IPS-15b (cell line): ENCODE data around the gene CPEB4.

Source experiments
- H3K27me3 ChIP-seq: one replicate; pipeline ENCODE4 v1.6.1; 2013; ENCODE audit warnings: low read length; ENCODE audit not compliant: control insufficient read depth, insufficient read depth
- H3K36me3 ChIP-seq: one replicate; pipeline ENCODE4 v1.6.1; 2013; ENCODE audit warnings: low read length; ENCODE audit not compliant: control insufficient read depth, insufficient read depth
- H3K4me1 ChIP-seq: one replicate; pipeline ENCODE4 v1.6.1; 2013; ENCODE audit warnings: mild to moderate bottlenecking, low read length; ENCODE audit not compliant: control insufficient read depth, insufficient read depth
- H3K4me3 ChIP-seq: one replicate; pipeline ENCODE4 v1.5.1; 2013; ENCODE audit warnings: low read depth, low read length
- H3K9ac ChIP-seq: one replicate; pipeline ENCODE4 v1.6.1; 2013; ENCODE audit warnings: low read depth, mild to moderate bottlenecking, low read length
- H3K9me3 ChIP-seq: one replicate; pipeline ENCODE4 v1.6.1; 2013; ENCODE audit warnings: mild to moderate bottlenecking, low read length; ENCODE audit not compliant: control insufficient read depth, insufficient read depth

The CPEB4 gene

GRCh38 chr5:173887610-173888472 is at the start of gene CPEB4:
Gene CPEB4 (plus strand): TSS chr5:173888349. CDS start chr5:173889734, 1,385 bp downstream.
- H3K27me3 ChIP-seq, result no peaks in the 10 kb centered on the region
- peak within 1 kb of the TSS; percentile 91 for H3K9ac ChIP-seq
- H3K36me3 ChIP-seq, result no peaks in the 10 kb centered on the region
- H3K4me3 ChIP-seq, result peak within 1 kb of the TSS; percentile 66
- peaks cover 8% of the 10 kb centered on the region for H3K4me1 ChIP-seq
- no peaks in the 10 kb centered on the region for H3K9me3 ChIP-seq

- H3K4me1 ChIP-seq, result no peaks in the 10 kb centered on the region
- no peaks in the 10 kb centered on the region for H3K27me3 ChIP-seq
- no peak overlapping the region for H3K9ac ChIP-seq
- no peaks in the 10 kb centered on the region for H3K36me3 ChIP-seq
- no peak overlapping the region for H3K4me3 ChIP-seq
- H3K9me3 ChIP-seq, result no peaks in the 10 kb centered on the region
These were observed 48.9 kb upstream of the CPEB4 start for GRCh38 chr5:173839117-173839713.

GRCh38 chr5:173840111-173840983 is 47.8 kb upstream of the CPEB4 start:
- Histone ChIP-seq H3K9me3 (no peaks in the 10 kb centered on the region), H3K36me3 (no peaks in the 10 kb centered on the region), H3K9ac (no peak overlapping the region), H3K27me3 (no peaks in the 10 kb centered on the region), H3K4me3 (no peak overlapping the region), H3K4me1 (no peaks in the 10 kb centered on the region)

GRCh38 chr5:173841710-173842109 is 46.4 kb upstream of the CPEB4 start:
- Histone ChIP-seq H3K36me3 (no peaks in the 10 kb centered on the region), H3K9me3 (no peaks in the 10 kb centered on the region), H3K27me3 (no peaks in the 10 kb centered on the region), H3K4me3 (no peak overlapping the region), H3K4me1 (no peaks in the 10 kb centered on the region), H3K9ac (no peak overlapping the region)

GRCh38 chr5:173843794-173844193 is 44.4 kb upstream of the CPEB4 start:
- H3K9ac ChIP-seq, result no peak overlapping the region

GRCh38 chr5:173845321-173845720 is 42.8 kb upstream of the CPEB4 start:
- no peak overlapping the region for H3K4me3 ChIP-seq
- H3K9ac ChIP-seq, result no peak overlapping the region
- no peaks in the 10 kb centered on the region for H3K27me3 ChIP-seq
- no peaks in the 10 kb centered on the region for H3K4me1 ChIP-seq
- H3K36me3 ChIP-seq, result no peaks in the 10 kb centered on the region
- H3K9me3 ChIP-seq, result no peaks in the 10 kb centered on the region

More at GRCh38 chr5:173843794-173844193, 44.4 kb upstream of the CPEB4 start:
- no peaks in the 10 kb centered on the region for H3K36me3 ChIP-seq
- H3K4me3 ChIP-seq, result no peak overlapping the region
- H3K27me3 ChIP-seq, result no peaks in the 10 kb centered on the region
- H3K9me3 ChIP-seq, result no peaks in the 10 kb centered on the region
- no peaks in the 10 kb centered on the region for H3K4me1 ChIP-seq

- no peaks in the 10 kb centered on the region for H3K4me1 ChIP-seq
- H3K36me3 ChIP-seq, result no peaks in the 10 kb centered on the region
- H3K9me3 ChIP-seq, result no peaks in the 10 kb centered on the region
- no peaks in the 10 kb centered on the region for H3K27me3 ChIP-seq
- no peak overlapping the region for H3K9ac ChIP-seq
- no peak overlapping the region for H3K4me3 ChIP-seq
These were observed 41.1 kb upstream of the CPEB4 start for GRCh38 chr5:173846929-173847501.

GRCh38 chr5:173848986-173849596 is 39.1 kb upstream of the CPEB4 start:
- no peak overlapping the region for H3K4me3 ChIP-seq
- H3K36me3 ChIP-seq, result no peaks in the 10 kb centered on the region
- H3K9me3 ChIP-seq, result no peaks in the 10 kb centered on the region
- H3K4me1 ChIP-seq, result no peaks in the 10 kb centered on the region
- no peak overlapping the region for H3K9ac ChIP-seq
- no peaks in the 10 kb centered on the region for H3K27me3 ChIP-seq

- no peaks in the 10 kb centered on the region for H3K27me3 ChIP-seq
- H3K36me3 ChIP-seq, result no peaks in the 10 kb centered on the region
- no peak overlapping the region for H3K9ac ChIP-seq
- H3K4me3 ChIP-seq, result no peak overlapping the region
- no peaks in the 10 kb centered on the region for H3K4me1 ChIP-seq
- no peaks in the 10 kb centered on the region for H3K9me3 ChIP-seq
These were observed 38.2 kb upstream of the CPEB4 start for GRCh38 chr5:173849908-173850307.

GRCh38 chr5:173850659-173851058 is 37.5 kb upstream of the CPEB4 start:
- no peaks in the 10 kb centered on the region for H3K9me3 ChIP-seq
- no peaks in the 10 kb centered on the region for H3K27me3 ChIP-seq
- H3K4me1 ChIP-seq, result no peaks in the 10 kb centered on the region
- H3K36me3 ChIP-seq, result no peaks in the 10 kb centered on the region
- H3K9ac ChIP-seq, result no peak overlapping the region
- no peak overlapping the region for H3K4me3 ChIP-seq
